GM10266 (cell line): ENCODE measurements around the gene GAS7.

Experiments used
- DNase-seq: peaks from one replicate; pipeline ENCODE4 v3.0.0; 2012; ENCODE audit errors: extremely low spot score
- CTCF ChIP-seq: IDR thresholded peaks from 2 replicates; pipeline ENCODE4 v1.5.1; 2012; ENCODE audit warnings: mild to moderate bottlenecking, low read depth; ENCODE audit not compliant: control insufficient read depth, insufficient read depth; ENCODE audit errors: missing control alignments

The GAS7 gene

GRCh38 chr17:9982159-9982558 lies 216.2 kb downstream of the GAS7 start:
- no peak for TF ChIP-seq CTCF

GRCh38 chr17:9981344-9981915 lies 217.0 kb downstream of the GAS7 start:
- no peak for DNase-seq
- TF ChIP-seq CTCF: no peak

More at GRCh38 chr17:9982159-9982558, 216.2 kb downstream of the GAS7 start:
- DNase-seq: no peak

DNA sequence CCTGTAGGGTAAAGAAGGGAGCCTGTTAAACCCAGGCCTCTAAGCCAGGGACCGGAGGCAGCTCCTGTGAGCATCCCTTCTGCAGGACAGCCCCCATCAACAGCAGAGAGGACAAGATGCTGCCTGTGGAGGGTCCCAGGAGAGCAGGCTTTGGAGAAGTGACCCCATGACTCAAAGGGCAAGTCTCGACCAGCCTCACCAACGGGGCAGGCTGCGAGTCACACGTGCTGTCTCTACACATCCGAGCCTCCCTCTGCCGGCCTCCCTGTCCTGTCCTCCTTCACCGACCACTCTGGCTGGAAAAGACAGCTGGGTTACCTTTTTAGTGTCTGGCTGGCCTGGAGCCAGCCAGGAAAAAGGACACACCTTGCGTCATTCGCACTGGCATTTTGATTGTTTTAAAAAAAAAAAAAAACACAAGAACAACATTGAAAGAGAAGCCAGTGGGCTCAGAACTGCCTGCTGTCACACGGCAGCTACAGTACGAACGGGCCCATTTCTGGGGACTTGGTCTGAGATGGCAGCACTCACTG lies 218.9 kb downstream of the GAS7 start:
- DNase-seq: no peak
- no peak for TF ChIP-seq CTCF

GRCh38 chr17:9977180-9977575 lies 221.2 kb downstream of the GAS7 start:
- no peak for DNase-seq
- TF ChIP-seq CTCF: no peak

- DNase-seq: no peak
- TF ChIP-seq CTCF: no peak
Measured at GRCh38 chr17:9976283-9977179, 221.9 kb downstream of the GAS7 start.

GRCh38 chr17:9974448-9975381 lies 223.7 kb downstream of the GAS7 start:
- TF ChIP-seq CTCF: no peak
- no peak for DNase-seq
